SHP77 (cell line): ENCODE results near the gene C1orf87.
A peak's percentile ranks its signal among the peaks of the same experiment; 100 is the strongest.
"Not testable (repeated sequence)": the region's sequence is repeated elsewhere in the genome, so short reads cannot be mapped to it uniquely, and the experiment has no call there.

Source experiments
- DNase-seq, 2 experiments: peaks; one replicate each; lab custom pipeline; 2025; lab: John Stamatoyannopoulos, UW

Gene C1orf87

GRCh38 chr1:59992040-59992820 lies 81.3 kb downstream of the C1orf87 start:
- DNase-seq = no peak

- no peak for DNase-seq
Observed at GRCh38 chr1:59990470-59990869, 83.1 kb downstream of the C1orf87 start.

DNA sequence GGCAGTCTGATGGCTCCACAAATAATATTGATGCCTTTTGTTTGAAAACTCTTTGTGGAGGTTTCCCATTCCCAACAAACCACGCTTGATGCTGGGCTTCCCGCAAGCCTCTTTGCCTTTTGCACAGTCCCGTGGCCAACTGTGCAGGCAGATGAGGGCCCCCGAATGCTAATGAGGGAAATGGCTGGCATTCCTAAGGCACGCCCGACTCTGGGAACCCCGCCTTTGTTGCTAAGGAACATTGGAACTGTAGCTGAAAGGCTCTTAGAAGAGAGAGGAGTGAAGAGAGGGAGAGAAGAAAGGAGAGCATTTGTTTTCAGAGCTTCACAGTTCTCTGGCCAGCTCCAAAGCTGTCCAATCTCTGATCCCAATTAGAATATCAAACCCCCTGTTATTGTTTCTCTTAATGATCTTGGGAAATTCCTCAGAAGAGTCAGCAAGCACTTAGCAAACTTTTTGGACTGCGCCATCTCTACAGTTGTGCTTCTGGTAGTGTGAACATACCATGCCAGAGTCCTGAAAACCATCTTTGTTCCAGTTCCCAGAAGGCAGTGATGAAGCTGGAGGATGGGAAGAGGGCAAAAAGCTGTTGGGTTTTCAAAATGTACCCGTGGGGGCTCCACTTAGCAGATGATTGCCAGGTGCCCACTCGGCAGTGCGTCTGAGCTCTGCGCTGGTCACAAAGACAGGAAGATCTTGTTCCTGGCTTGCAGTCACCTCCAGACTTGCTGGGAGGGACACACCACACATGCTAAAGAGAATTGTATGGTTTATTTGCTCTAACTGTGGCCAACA lies 86.9 kb downstream of the C1orf87 start:
- DNase-seq = no peak

- DNase-seq = no peak
Observed at GRCh38 chr1:59985911-59986515, 87.6 kb downstream of the C1orf87 start.

GRCh38 chr1:59979666-59980065 lies 93.9 kb downstream of the C1orf87 start:
- no peak for DNase-seq

DNA sequence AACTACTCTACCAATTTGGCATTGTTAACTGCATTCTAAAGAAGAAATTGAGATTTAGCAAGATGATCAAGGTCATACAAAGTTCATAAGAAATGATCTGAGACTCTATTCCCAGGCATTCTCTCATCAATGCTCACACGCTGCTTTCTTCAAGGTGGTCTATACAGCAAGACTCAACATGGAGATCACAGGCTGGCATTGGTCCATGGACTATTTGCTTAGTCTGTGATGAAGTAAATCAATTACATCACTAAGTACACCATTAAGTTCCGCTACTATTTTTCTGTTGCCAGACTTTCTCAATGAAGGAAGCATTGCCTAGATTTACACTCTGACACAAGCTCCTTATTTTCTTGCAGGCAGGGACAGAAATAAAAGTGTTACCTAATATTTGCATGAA lies 95.1 kb downstream of the C1orf87 start:
- peak in 1 of 2 experiments; percentile 5 for DNase-seq

DNA sequence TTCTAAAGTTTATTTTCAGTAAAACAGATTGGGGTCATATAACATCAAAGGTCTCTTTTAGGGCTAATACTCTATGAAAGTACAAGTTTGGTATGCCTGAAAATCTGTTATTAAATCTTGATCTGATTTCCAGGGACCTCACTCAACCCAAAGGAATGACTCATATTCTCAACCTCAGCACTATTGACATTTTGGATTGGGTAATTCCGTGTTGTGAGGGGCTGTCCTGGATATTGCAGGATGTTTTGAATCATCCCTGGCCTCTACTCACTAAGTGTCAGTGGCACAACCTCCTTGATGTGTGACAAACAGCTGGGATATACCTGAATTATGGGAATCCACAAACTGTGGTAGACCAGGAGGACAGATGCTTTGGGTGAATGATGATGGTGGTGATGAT lies 95.5 kb downstream of the C1orf87 start:
- DNase-seq = no peak

- DNase-seq = no peak
Observed at GRCh38 chr1:59977075-59977410, 96.5 kb downstream of the C1orf87 start.

- DNase-seq = peak; percentile 32 to 69
Observed at GRCh38 chr1:59976194-59977074, 97.1 kb downstream of the C1orf87 start.

- no peak for DNase-seq
Observed at GRCh38 chr1:59973719-59974118, 99.9 kb downstream of the C1orf87 start.

DNA sequence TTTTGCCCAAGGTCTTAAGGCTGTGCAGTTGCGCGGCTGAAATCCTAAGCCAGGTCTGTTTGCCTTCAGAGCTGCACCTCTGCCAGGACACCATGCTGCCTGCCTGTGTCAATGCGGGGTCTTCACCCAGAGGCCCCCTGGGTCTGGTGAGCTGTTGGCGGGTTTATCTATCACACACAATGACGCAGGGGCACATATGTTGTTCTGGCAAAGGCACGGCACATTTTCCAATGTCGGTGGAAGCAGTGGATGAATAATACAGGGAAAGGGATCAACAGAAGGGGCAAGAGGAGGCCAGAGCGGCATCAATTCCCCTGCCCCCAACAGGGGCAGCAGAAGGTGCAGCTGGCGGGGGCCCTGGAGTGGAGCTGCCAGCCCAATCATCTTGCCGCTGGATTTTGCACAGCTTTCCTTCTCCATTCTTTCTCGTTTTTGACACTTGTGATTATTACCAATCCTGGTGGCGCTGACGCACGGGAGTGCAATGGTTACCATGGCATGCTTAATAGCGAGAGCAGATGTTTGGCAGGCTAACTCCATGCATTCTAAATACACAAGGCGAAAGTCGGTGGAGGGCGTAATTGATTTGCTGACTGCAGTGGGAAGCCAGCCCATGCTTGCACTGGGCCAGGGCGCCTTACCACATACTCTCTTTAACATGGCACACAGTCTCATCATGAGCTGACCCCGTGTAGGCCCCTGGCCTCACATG lies 101.2 kb downstream of the C1orf87 start:
- peak; percentile 79 to 89 for DNase-seq

DNA sequence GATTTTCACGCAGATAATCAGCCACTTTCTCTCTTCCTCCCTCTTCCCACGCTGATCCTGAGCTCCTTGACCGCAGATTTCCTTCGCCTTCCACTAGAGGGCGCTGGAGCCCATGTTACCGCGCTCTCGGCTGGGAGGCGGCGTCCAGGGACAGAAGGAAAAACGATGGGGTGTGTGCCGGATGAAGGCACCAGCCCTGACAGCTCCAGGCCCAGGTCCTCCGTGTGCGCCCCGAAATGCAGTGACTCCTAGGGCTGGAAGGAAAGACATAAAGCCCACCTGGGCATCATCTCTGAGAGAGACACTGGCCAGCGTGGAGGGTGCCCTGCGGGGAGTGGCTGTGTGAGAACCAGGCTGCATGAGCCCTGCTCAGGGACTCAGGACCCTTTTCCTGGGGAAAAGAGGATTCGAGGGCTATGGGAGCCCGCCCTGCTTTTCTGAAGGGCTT lies 102.1 kb downstream of the C1orf87 start:
- DNase-seq = peak; percentile 71 to 72

GRCh38 chr1:59969542-59970175 lies 103.9 kb downstream of the C1orf87 start:
- not testable (repeated sequence) for DNase-seq

- not testable (repeated sequence) for DNase-seq
Observed at GRCh38 chr1:59968746-59969145, 104.8 kb downstream of the C1orf87 start.

DNA sequence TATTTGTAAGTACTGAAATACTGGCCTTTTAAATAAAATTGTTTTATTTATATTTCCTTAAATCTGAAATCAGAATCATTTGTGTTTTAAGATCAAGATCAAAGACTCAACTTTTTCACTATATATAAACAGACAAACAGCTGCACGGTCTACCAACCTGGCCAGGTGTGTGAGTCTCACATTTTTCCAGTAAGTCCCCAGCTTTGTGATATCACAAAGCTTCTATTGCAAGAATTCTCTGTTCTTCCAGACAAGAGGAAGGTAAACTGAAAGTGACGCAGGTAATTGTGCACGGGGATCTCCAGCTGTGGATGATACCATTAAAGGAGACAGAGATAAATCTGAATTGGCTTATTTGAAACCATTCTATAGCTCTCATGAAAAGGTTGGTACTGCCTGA lies 105.8 kb downstream of the C1orf87 start:
- DNase-seq = no peak

GRCh38 chr1:59967141-59967697 lies 106.4 kb downstream of the C1orf87 start:
- DNase-seq = peak; percentile 61 to 73

DNA sequence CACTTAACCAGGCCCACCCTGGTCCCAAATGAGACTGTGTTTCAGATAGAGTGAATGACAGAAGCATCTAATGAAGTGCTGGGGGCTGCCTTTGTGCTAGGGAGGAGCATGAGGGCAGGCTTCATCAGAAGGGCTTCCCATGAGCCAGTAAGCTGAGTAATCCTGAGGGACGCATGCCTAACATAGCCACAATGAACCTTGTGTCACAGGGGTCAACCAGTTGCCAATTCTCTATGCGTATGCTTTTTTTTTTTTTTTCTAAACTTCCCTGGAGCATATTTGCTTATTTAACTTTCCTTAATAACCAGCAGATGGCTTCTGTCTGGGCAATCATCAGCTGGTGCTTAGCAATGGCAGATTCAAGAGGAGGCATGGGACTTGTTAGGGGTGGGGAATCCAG lies 121.5 kb downstream of the C1orf87 start:
- DNase-seq = no peak

GRCh38 chr1:59949648-59950047 lies 123.9 kb downstream of the C1orf87 start:
- no peak for DNase-seq

- DNase-seq = no peak
Observed at GRCh38 chr1:59948990-59949389, 124.6 kb downstream of the C1orf87 start.
